ENCODE data around the gene BTG3.
A peak's percentile ranks its signal among the peaks of the same experiment; 100 is the strongest.

The BTG3 gene

GRCh38 chr21:17583898-17584297, 28.8 kb downstream of the BTG3 start:
- no peak for DNase-seq

DNA sequence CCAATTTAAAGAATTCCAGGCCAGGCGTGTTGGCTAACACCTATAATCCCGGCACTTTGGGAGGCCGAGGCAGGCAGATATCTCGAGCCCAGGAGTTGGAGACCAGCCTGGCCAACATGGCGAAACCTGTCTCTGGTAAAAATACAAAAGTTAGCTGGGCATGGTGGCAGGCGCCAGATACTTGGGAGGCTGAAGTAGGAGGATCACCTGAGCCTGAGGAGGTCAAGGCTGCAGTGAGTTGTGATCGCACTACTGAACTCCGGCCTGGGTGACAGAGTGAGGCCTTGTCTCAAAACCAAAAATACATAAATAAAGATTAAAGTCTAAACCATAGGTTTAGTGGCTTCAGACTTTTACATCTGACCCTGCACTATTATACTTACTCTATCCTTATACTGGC, 32.4 kb downstream of the BTG3 start:
- no peak for DNase-seq

GRCh38 chr21:17578876-17579275, 33.8 kb downstream of the BTG3 start:
- no peak for DNase-seq

GRCh38 chr21:17578162-17578561, 34.5 kb downstream of the BTG3 start:
- DNase-seq: no peak

- no peak for DNase-seq
These were observed 35.0 kb downstream of the BTG3 start for GRCh38 chr21:17577701-17578100.

DNA sequence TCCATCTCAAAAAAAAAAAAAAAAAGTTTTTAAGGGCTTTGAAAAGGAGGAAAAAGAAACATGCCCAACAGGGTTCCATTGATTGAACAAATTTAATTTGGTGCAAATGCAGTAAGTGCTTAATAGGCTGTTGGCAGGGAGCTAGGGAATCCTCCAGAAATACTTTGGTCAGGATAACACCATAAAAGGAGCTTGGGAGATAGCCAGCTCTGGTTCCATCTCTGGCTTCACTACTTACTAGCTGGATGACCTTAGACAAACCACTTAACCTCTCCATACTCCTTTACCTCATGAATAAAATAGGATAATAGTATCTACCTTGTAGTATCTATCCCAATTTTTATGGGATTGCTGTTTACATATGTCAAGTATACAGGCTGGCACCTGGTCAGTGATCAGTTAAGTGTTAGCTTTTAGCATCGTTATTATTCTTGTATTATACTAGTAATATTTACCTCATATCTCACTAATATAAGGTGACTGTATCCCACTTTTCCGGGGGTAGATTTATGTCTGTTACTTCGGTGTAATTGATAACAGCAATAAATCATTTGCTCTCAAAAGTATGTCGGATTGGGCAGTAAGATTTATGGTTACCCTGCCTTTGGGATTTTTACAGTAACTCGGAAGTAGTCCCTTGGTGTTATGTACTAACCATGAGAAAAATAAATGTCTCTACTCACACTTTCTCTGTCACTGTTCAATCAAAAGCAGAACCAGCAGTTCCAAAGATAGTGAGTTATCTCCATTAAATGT, 36.4 kb downstream of the BTG3 start:
- DNase-seq: no peak

- no peak for DNase-seq
These were observed 37.6 kb downstream of the BTG3 start for GRCh38 chr21:17575076-17575475.

DNA sequence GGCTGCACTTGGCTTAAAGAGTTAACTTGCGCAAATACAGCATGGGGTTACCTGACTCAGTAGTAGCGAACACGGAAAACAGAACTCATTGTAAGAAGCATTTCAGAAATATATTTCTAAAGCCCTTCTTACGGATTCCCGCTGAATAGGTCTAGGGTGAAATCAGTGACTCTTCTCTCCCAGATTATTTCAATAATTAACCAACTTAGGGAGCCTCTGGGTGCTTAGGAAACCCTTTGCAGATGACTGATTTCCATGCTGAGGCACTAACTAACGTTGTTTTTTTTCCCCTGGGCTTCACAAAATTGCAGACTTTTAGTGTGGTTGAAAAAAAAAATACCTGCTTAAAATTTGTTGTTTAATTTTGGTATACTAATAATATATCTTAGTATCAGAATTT, 40.3 kb downstream of the BTG3 start:
- DNase-seq: no peak

- DNase-seq: no peak
These were observed 41.9 kb downstream of the BTG3 start for GRCh38 chr21:17570786-17571185.

DNA sequence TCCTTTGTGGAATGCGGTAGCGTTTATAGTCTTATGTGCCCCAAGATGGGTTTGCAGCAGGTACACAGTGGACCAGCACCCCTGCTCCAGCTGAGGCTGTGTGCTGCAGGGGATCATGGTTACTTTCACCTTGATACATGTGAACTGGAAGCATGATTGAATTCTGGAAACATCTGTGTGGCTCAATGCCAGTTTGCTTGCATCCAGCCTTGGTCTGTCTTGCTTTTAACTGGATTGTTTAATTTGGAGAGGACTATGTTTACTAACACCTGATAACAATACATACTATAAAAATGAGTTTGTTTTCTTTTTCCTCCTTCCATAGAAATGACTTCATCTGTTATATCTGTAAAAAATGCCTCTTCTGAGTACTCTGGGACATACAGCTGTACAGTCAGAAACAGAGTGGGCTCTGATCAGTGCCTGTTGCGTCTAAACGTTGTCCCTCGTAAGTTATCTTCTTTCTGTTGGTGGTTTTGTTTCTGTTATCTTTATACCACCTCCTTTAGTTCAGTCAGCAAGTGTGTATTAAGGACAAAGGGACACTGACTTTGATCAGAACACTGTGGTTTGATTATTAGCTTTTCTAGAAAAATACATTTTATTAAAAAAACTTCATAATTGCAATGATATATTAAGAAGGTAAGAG, 52.2 kb downstream of the BTG3 start:
- no peak for DNase-seq

- peak in 1 of 2 donors; percentile 23 for DNase-seq
These were observed 57.8 kb downstream of the BTG3 start for GRCh38 chr21:17554679-17555465.

- no peak for DNase-seq
These were observed 58.6 kb downstream of the BTG3 start for GRCh38 chr21:17554120-17554519.

GRCh38 chr21:17552410-17552809, 60.3 kb downstream of the BTG3 start:
- no peak for DNase-seq

GRCh38 chr21:17550671-17551308, 61.9 kb downstream of the BTG3 start:
- no peak for DNase-seq

DNA sequence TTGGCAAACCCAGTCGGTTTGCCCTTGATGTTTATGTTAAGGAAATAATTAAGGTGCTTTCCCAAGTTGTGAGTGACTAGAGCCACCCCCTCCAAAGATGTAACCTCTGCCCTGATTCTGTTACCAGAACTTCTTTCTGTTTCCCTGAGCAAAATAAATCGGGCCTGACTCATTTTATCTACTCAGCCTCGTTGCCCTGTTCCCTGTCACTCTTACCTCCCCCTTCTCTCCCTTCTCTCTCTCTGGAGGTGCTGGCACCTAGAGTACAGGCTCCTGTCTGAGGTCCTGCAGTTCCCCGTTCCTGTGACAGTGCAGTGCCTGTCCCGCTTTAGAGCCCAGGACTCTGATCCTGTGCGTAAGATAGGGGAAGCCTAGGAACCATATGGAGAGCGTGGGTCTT, 64.4 kb downstream of the BTG3 start:
- DNase-seq: no peak

- no peak for DNase-seq
These were observed 67.7 kb downstream of the BTG3 start for GRCh38 chr21:17545007-17545406.

All from inflammatory macrophage (primary cell).